ENCODE results near the gene RTP3.

DNA sequence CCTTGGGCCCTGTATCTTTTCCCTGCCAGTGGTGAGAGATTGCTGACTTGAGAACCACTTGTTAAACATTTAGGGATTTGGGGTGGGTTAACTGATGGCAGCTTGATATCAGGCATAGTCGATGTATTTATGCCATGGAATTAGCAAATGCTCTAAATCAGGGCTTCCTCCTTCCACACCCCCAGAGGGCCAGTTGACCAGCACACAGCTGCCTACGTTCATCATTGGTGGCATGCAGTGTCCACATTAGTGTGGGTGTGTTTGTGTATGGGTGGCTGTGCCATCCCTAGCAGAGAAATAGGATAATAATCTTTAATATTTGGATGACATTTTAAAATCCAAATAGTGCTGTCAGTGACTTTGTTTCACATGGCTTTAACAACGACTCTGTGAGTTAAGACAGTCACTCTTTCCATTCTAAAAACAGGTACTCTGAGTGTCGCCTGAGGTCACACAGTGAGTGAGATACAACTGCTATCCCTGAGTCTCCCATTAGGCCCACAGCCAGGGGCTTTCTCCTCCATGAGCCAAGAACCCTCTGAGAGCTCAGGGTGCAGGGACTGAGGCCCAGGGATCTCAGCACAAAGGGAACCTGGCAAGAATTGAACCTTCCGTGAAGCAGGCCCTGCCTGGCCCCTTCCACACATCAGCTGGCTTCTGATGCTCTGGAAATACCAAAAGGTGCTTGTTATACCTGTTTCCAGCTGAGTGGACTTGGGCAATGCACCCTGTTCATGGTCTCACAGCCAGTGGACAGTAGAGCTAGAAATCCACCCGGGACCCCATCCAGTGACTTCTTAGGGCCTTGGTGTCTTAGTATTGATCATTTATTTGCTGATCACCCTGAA is 28.8 kb upstream of the RTP3 start:
- TF ChIP-seq, protein P1, sequence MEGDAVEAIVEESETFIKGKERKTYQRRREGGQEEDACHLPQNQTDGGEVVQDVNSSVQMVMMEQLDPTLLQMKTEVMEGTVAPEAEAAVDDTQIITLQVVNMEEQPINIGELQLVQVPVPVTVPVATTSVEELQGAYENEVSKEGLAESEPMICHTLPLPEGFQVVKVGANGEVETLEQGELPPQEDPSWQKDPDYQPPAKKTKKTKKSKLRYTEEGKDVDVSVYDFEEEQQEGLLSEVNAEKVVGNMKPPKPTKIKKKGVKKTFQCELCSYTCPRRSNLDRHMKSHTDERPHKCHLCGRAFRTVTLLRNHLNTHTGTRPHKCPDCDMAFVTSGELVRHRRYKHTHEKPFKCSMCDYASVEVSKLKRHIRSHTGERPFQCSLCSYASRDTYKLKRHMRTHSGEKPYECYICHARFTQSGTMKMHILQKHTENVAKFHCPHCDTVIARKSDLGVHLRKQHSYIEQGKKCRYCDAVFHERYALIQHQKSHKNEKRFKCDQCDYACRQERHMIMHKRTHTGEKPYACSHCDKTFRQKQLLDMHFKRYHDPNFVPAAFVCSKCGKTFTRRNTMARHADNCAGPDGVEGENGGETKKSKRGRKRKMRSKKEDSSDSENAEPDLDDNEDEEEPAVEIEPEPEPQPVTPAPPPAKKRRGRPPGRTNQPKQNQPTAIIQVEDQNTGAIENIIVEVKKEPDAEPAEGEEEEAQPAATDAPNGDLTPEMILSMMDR (IDR thresholded peaks at IDR 0.05) = no peak
- no peak for TF ChIP-seq POLR2A (IDR thresholded peaks at IDR 0.05)

All from body of pancreas (tissue), 4 donors.